ENCODE measurements around the gene PCSK2. TPM values are rescaled to one million over a fixed set of nuclear protein-coding genes. Genes with fewer than 3 reads are reported as not detected.

PCSK2 gene
- total RNA-seq, 1 donor, result not detected

DNA sequence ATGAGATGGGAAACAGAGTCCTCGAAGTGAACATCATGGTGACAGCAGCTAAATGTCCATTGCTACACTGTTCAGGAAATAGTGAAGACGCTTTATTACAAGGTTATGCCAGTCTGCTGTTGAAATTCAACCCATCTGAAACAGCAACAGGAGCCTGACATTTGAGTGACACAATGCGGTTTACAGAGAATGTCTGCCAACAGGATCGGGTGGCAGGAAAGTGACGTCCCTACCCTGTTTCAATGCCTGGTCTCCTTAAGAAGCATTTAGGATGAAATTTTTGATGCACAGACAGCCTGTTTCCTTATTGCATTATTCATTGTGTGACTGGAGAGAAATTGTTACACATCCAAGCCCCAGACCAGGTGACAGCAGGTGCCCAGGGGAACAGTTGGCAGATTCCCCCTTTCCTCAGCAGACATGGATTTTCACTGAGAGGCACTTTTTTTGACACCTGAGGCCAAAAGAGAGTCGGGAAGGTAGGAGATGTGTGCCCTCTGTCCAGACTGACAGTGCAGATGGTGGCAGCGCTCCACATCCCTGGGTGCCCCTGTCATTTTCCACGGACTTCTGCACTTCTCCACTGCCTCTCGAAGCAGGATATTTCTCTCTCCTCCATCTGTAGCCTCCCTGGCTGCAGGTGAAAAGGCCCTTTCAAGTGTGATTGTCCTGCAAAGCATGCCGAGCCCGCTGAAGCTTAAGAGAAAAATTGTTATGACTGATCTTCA is 216.5 kb downstream of the PCSK2 start:
- TF ChIP-seq, protein P1, sequence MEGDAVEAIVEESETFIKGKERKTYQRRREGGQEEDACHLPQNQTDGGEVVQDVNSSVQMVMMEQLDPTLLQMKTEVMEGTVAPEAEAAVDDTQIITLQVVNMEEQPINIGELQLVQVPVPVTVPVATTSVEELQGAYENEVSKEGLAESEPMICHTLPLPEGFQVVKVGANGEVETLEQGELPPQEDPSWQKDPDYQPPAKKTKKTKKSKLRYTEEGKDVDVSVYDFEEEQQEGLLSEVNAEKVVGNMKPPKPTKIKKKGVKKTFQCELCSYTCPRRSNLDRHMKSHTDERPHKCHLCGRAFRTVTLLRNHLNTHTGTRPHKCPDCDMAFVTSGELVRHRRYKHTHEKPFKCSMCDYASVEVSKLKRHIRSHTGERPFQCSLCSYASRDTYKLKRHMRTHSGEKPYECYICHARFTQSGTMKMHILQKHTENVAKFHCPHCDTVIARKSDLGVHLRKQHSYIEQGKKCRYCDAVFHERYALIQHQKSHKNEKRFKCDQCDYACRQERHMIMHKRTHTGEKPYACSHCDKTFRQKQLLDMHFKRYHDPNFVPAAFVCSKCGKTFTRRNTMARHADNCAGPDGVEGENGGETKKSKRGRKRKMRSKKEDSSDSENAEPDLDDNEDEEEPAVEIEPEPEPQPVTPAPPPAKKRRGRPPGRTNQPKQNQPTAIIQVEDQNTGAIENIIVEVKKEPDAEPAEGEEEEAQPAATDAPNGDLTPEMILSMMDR (IDR thresholded peaks at IDR 0.05; ENCODE audit: extremely low read depth, low read depth, low read length), result no peak
- Histone ChIP-seq H2AFZ (ENCODE audit: low read length) (no peak overlapping the region), H3K27ac (ENCODE audit: low read depth, low read length) (no peak overlapping the region), H3K36me3 (ENCODE audit: insufficient read depth, low read length) (no peaks in the 10 kb centered on the region), H4K20me1 (ENCODE audit: insufficient read depth, low read length) (no peaks in the 10 kb centered on the region), H3K79me2 (ENCODE audit: insufficient read depth, low read length) (no peaks in the 10 kb centered on the region), H3K4me1 (ENCODE audit: insufficient read depth, low read length) (no peaks in the 10 kb centered on the region), H3K27me3 (ENCODE audit: insufficient read depth, low read length) (peaks cover 28% of the 10 kb centered on the region), H3K4me3 (ENCODE audit: insufficient read depth, low read length) (no peak overlapping the region), H3K9me3 (ENCODE audit: low read depth, low read length) (no peaks in the 10 kb centered on the region), H3K4me2 (ENCODE audit: insufficient read depth, low read length) (no peak overlapping the region)
- DNase-seq (ENCODE audit: insufficient read length, low spot score, missing footprints), result no peak

DNA sequence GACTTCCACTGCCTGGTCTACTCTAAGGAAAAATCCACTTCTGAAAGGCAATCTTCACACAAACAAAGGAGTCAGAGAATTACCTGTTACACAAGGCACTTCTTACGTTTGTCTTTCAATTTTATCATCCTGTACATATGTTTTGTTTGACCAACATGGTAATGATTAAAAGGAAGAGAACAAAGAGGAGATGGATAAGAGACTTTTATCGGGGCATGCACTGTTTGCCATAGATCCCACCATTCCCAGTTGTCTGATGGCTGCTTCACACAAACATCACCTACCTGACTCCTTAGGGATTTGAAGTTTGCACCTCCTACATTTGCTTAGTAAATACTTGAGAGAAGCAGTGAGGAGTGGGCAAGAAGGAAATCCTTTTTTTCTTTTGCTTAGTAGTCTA is 217.3 kb downstream of the PCSK2 start:
- Histone ChIP-seq H3K4me1 (ENCODE audit: insufficient read depth, low read length) (no peaks in the 10 kb centered on the region), H3K9me3 (ENCODE audit: low read depth, low read length) (no peaks in the 10 kb centered on the region), H3K4me3 (ENCODE audit: insufficient read depth, low read length) (no peak overlapping the region), H2AFZ (ENCODE audit: low read length) (no peak overlapping the region), H4K20me1 (ENCODE audit: insufficient read depth, low read length) (no peaks in the 10 kb centered on the region), H3K79me2 (ENCODE audit: insufficient read depth, low read length) (no peaks in the 10 kb centered on the region), H3K27me3 (ENCODE audit: insufficient read depth, low read length) (peaks cover 28% of the 10 kb centered on the region), H3K36me3 (ENCODE audit: insufficient read depth, low read length) (no peaks in the 10 kb centered on the region), H3K27ac (ENCODE audit: low read depth, low read length) (no peak overlapping the region), H3K4me2 (ENCODE audit: insufficient read depth, low read length) (no peak overlapping the region)
- DNase-seq (ENCODE audit: insufficient read length, low spot score, missing footprints), result no peak
- TF ChIP-seq, protein P1 (IDR thresholded peaks at IDR 0.05; ENCODE audit: extremely low read depth, low read depth, low read length), result no peak

GRCh38 chr20:17445543-17445942 is 218.7 kb downstream of the PCSK2 start:
- Histone ChIP-seq H3K4me2 (ENCODE audit: insufficient read depth, low read length) (no peak overlapping the region), H3K4me1 (ENCODE audit: insufficient read depth, low read length) (no peaks in the 10 kb centered on the region), H3K79me2 (ENCODE audit: insufficient read depth, low read length) (no peaks in the 10 kb centered on the region), H2AFZ (ENCODE audit: low read length) (no peak overlapping the region), H4K20me1 (ENCODE audit: insufficient read depth, low read length) (no peaks in the 10 kb centered on the region), H3K27ac (ENCODE audit: low read depth, low read length) (no peak overlapping the region), H3K4me3 (ENCODE audit: insufficient read depth, low read length) (no peak overlapping the region), H3K27me3 (ENCODE audit: insufficient read depth, low read length) (peaks cover 28% of the 10 kb centered on the region), H3K36me3 (ENCODE audit: insufficient read depth, low read length) (no peaks in the 10 kb centered on the region), H3K9me3 (ENCODE audit: low read depth, low read length) (no peaks in the 10 kb centered on the region)
- TF ChIP-seq, protein P1 (IDR thresholded peaks at IDR 0.05; ENCODE audit: extremely low read depth, low read depth, low read length), result no peak
- no peak for DNase-seq (ENCODE audit: insufficient read length, low spot score, missing footprints)

- Histone ChIP-seq H2AFZ (ENCODE audit: low read length) (no peak overlapping the region), H3K36me3 (ENCODE audit: insufficient read depth, low read length) (no peaks in the 10 kb centered on the region), H3K4me3 (ENCODE audit: insufficient read depth, low read length) (no peak overlapping the region), H3K4me1 (ENCODE audit: insufficient read depth, low read length) (no peaks in the 10 kb centered on the region), H3K9me3 (ENCODE audit: low read depth, low read length) (no peaks in the 10 kb centered on the region), H3K79me2 (ENCODE audit: insufficient read depth, low read length) (no peaks in the 10 kb centered on the region), H3K4me2 (ENCODE audit: insufficient read depth, low read length) (no peak overlapping the region), H4K20me1 (ENCODE audit: insufficient read depth, low read length) (no peaks in the 10 kb centered on the region), H3K27ac (ENCODE audit: low read depth, low read length) (no peak overlapping the region), H3K27me3 (ENCODE audit: insufficient read depth, low read length) (peaks cover 28% of the 10 kb centered on the region)
- TF ChIP-seq, protein P1 (IDR thresholded peaks at IDR 0.05; ENCODE audit: extremely low read depth, low read depth, low read length), result no peak
- DNase-seq (ENCODE audit: insufficient read length, low spot score, missing footprints), result no peak
These were observed 219.3 kb downstream of the PCSK2 start for GRCh38 chr20:17446171-17446570.

All from osteoblast (primary cell).